Measurements from ENCODE around the gene NAV2.

The NAV2 gene

GRCh38 chr11:19721176-19721575 is 8.5 kb downstream of the NAV2 start:
- DNase-seq: no peak

DNA sequence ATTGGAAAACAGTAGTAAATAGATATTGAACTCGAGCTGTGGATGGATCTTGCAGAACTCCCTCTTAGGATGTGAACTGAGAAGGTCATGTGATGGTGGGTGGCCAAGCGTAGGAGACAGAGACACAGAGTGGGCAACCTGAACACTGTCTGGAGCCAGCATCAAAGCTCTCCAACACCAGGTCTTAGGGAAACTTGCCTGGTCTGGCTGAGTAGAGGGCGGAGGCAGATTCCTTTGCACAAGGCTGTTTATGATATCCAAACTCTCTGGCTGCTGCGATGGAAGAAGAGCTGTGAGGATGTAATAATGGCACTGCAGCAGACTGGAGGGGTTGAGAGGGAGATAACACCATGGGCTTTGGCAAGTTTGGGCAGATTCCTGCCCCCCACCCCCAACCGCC is 10.1 kb downstream of the NAV2 start:
- no peak for DNase-seq

DNA sequence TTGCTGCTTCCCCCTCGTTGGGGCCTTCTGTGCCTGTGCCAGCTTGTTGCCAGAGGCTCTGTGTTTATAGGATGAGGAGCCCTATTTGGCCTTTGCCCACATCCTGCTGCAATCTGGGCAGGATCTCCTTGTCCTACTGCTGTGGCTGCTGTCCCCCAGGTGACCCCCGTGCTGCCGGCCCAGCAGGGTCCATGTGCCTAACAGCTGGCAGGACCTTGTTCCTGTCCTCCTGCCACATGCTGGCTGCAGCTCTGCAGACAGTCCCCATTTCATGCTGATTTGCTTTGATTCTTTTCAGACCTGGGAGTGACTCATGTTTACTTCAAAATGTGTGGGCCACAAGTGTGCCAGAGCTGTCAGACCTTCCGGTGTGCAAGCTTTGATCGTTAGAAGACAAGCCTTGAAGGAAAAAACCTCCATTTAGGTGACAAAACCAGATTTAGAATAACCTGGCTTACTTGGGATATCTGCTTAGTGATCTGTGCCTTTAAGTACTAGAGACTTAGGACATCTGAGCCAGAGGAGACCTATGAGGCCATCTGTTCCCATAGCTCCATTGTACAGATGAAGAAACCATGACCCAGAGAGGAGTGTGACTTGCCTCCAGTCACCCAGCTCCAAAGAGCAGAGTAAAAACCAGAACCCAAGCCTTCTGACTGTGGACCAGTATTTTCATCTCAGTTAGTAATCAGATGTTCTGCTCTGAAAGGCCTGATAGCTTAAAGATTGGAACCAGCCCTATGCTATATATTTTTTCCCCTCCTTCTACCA is 11.1 kb downstream of the NAV2 start:
- no peak for DNase-seq

DNA sequence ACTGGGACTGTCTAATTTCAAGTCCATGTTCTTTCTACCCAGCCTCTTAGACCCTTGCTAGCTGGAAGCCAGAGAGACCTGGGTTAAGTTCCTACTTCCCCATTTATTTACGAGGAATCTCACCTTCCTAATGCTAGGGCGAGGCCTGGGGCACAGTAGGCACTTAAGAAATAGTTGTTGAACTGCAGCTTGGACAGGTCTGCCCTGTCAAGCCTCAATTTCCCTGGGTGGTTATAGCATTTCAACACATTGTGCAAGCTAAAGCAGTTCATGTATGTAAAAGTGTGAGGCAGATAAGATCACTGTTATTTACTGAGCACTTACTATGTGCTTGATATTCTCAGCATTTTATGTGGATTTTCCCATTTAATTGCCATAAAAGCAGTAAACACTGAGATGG is 12.1 kb downstream of the NAV2 start:
- no peak for DNase-seq

DNA sequence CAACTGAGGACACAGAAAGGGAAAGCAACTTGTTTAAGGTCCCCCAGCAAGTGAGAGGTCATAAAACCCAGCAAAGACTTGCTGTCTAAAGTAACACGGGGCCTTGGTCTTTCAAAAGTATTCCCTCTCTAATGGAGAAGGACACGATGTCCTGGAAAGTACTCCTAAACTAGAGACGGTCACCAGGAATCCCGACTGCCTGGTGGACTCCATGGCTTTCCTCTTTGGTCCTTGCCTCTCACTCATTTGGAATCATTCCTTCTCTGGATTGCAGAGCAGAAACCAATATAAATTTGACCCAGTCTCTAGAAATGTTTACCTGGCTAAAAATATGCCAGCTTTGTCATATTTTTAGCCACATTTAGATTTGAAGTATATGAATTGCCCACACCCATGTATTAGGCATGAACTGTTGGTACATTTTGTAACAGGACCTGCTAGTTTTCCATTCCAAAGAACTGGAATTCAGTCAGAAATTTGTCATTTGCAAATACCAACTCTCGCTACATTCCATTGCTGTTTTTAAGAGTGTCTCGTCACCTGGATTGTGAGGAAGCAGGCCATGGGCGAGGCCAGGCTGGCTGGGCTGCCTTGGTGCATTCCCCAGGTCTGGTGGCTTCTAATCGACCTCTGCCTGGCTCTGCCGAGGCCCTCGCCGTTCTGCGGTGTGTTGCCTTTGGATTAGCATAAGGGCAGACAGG is 12.9 kb downstream of the NAV2 start:
- no peak for DNase-seq

DNA sequence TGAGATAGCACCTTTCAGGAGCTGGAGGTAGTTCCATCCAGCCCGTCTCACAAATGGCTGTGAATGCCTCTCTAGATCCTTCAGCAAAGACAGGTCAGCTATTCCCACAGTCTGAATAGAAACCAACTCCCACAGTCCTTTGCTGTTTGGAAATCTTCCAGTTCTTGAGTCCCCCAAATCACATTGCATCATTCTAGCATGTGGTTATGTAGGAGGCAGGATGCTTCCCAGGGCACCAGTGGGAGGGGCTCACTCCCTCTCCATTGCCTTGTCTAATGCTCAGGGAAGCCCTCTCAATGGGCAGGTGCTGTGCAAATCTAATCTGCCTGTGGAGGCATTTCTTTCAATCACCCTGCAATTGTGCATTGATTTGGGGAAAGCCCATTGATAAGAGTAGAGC is 14.6 kb downstream of the NAV2 start:
- DNase-seq: peak; percentile 88

DNA sequence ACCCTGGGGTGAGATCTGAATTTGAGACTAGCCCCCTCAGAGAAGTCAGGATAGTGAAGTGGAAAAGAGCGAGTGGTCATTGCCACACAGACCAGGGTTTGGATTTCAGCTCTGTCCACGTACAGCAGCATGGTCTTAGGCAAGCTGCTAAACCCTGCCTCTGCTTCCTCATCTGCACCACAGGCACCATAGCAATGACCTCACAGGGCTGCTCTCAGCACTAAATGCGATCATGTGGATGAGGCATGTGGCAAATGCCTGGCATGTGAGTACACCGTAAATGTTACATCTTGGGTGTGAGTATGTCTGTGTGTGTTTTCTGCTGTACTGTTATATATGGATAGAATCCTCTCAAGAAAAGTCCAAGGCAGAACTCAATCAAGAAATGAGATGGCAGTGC is 15.8 kb downstream of the NAV2 start:
- DNase-seq: peak; percentile 9

GRCh38 chr11:19729141-19729540 is 16.5 kb downstream of the NAV2 start:
- no peak for DNase-seq

- DNase-seq: no peak
Observed at GRCh38 chr11:19730373-19730772, 17.7 kb downstream of the NAV2 start.

GRCh38 chr11:19734171-19734570 is 21.5 kb downstream of the NAV2 start:
- no peak for DNase-seq

DNA sequence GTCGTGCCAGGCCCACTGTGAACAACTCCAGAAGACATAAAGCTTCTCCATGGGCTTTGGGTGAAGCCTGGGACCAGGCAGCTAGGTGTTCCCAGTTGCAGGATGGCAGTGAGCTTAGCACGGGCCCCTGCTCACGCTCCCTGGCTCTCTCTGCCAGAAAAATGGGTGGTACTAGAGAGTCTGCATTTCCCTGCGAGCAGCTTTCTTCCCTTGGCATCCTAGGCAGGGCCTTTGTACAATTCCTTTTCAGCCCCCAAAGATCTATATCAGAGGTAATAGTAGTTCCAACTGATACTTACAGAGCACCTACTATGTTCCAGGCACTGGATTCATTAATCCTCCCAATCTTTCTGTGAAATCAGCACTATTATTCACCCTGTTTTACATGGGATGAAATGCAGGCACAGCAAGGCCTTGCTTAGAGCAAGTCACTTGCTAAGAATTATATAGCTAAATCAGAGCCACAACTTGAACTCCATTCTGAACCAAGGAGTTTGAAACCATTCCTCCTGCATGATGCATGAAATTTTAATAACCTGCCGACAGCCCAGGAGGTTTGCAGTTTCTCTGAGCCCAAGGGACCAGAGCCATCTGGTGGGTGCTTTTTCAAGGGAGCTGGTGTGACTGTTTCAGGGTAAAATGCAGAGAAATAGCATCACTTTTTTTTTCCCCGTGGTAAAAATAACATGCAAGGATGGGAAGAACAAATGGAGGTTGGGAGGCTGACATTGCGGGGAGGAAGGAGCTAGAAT is 22.7 kb downstream of the NAV2 start:
- no peak for DNase-seq

- DNase-seq: no peak
Observed at GRCh38 chr11:19735909-19736498, 23.4 kb downstream of the NAV2 start.

DNA sequence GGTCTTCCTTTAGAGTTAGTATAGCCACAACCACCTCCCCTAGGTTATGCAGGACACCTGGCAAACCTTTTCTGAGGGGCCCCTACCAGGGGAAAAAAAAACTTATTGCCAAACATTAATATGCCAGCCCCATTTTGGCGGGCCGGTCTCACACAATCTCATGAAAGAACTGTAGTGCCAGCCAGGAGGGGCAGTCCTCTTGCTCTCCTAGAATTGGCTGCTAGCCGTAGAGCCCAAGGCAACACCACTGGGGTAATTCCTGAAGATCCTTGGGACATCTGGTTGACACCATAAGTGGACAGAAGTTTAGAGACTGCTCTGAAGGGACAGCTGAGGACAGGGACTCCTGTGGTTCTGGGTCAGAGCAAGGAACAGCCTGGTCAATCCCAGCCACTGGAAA is 24.2 kb downstream of the NAV2 start:
- DNase-seq: no peak

DNA sequence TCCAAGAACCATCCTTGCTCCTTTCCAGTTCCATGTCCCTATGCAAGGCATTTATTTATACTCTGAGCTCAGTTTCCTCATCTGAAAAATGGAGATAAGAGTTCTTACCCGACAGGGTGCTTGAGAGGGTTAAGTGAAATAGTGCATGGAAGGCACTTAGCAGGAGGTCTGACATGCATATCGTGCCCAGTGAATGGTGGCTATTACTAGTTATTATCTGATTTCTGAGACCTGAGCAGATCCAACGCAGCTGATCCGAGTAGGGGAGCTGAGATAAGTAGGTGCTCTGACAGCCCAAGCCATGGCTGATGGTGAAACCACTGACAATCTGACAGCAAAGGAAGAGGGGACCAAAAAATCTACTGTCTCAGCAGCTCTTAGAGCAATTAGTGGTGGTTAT is 24.9 kb downstream of the NAV2 start:
- no peak for DNase-seq

GRCh38 chr11:19738124-19738523 is 25.5 kb downstream of the NAV2 start:
- DNase-seq: no peak

DNA sequence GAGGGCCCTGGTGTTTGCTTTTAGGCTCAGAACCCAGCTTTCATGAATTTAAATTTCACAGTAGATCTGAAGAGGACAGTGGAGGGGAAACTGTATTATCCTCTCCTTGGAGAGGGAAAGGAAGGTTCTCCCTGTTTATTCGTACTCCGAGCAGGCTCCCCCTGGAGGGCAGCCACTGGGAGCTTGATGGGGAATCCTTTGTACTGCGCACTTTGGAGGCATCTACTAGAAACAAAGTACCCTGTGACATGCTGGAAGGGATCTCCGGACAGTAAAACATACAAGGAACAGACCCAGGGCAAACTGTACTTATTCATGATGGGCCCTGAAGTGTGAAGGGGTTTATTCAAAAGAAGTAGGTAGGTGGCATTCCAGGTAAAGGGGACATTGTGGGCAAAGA is 27.2 kb downstream of the NAV2 start:
- DNase-seq: no peak

- no peak for DNase-seq
Observed at GRCh38 chr11:19740586-19740985, 27.9 kb downstream of the NAV2 start.

DNA sequence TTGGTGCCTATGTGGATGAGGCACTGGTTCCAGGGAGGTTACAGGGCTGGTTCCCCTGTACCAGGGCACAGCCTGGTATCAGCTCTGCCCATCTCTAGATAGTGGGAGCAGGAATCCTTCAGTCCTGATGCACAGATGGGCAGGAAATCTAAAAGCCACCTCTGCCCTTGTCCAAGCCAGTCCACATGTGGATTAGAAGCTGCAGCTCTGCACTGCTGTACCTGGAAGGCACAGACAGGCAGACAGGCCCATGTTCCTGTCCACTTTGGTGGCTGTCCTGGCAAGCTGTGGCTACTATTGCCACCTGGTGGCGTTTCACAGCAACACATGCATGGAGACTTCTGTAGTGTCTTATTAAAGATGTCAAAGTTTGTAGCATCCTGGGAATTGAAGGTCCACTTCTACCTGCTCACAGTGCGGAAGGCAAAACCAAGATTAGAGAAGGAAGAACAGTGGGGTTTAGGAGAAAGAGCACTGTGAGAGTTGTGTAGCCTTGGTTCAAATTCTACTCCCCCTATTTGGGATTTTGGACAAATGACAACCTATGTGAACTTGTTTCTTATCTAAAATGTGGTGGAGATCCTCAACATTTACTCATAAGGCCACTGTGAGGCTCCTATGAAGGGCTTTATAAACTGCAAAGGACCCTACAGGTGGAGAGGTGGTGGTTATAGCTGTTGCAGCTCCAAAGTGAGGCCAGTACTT is 30.1 kb downstream of the NAV2 start:
- peak; percentile 55 for DNase-seq

DNA sequence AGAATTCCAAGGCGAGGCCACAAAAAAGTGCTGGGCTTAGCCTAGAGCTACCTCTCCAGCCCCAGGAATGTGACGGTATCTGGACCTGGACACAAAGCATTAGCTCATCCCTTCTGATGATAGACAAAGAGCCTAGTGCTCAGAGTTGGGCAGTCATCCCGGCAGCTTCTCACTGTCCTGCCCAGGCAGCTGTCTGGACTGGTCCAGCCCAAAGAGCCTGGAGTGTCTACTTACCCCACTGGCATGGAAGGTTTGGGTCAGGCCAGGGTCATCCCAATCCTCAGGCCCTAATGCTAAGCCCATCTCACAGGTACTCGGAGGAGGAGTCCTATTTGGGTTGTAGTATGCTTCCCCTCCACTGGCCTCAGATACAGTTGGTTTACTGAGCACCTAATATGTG is 31.0 kb downstream of the NAV2 start:
- no peak for DNase-seq

GRCh38 chr11:19744130-19744529 is 31.5 kb downstream of the NAV2 start:
- DNase-seq: no peak

GRCh38 chr11:19746086-19746485 is 33.4 kb downstream of the NAV2 start:
- DNase-seq: no peak

- no peak for DNase-seq
Observed at GRCh38 chr11:19747634-19748033, 35.0 kb downstream of the NAV2 start.

DNA sequence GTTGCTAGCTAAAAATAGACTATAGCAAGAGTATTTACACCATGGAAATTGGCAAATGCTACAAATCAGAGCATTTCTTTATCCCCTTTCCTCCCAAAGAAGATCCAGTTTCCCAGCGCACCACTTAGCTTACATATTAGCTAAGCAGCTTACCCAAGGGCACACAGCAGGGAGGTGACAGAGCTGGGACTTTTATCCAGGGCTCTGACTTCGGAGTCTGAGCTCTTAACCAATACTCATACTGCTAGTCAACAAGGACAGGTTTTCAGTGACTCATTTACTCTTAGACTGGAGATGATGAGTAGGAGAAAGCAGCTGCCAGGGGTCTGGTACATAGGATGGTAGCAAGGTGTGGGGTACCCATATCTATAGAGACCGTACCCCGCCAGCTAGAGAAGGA is 38.4 kb downstream of the NAV2 start:
- DNase-seq: no peak

All from NCI-H226 (cell line).